Epithelial cell of proximal tubule (primary cell): ENCODE data around the gene C1orf21. TPM values are rescaled to one million over a fixed set of nuclear protein-coding genes. Genes with fewer than 3 reads are reported as not detected.

Experiments
- DNase-seq: peaks from one replicate; pipeline ENCODE4 v3.0.0-alpha.2; 2011; ENCODE audit warnings: low read depth
- H3K4me3 ChIP-seq: 2 replicates; pipeline ENCODE4 v1.5.1; 2011; ENCODE audit warnings: low read depth, mild to moderate bottlenecking, low read length
- total RNA-seq: library from RNA; depleted of rRNA; stranded (reverse); fragments of >200 nt; gene quantifications from 2 replicates; pipeline ENCODE4 v1.2.3, GENCODE V29; 2015
- TF ChIP-seq, protein P1 (sequence below): conservative IDR thresholded peaks from 2 replicates; pipeline ENCODE4 v1.5.1; 2012; ENCODE audit warnings: low read depth, mild to moderate bottlenecking, low read length

Gene C1orf21
- total RNA-seq, 1 donor from 2014 or later = 2.3 TPM

DNA sequence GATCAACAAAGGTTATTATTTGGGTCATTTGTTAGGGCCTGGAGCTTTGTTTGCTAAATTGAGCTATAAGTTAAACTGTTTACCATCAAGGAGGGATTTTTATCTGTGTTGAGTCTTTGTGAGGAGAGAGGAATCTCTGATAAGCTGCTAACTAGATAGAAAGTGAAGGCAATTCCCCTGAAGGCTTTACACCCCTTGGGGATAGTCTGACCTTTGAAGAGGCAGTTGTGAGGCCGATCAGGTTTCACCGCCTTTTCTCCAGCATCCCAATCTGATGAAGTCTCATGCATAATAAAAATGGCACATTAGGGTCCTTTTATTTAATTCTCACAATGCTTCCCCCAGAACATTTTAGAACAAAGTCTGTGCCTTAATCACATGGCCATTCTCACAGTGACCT is 21.8 kb downstream of the C1orf21 start:
- H3K4me3 ChIP-seq = no peak overlapping the region
- TF ChIP-seq, protein P1, sequence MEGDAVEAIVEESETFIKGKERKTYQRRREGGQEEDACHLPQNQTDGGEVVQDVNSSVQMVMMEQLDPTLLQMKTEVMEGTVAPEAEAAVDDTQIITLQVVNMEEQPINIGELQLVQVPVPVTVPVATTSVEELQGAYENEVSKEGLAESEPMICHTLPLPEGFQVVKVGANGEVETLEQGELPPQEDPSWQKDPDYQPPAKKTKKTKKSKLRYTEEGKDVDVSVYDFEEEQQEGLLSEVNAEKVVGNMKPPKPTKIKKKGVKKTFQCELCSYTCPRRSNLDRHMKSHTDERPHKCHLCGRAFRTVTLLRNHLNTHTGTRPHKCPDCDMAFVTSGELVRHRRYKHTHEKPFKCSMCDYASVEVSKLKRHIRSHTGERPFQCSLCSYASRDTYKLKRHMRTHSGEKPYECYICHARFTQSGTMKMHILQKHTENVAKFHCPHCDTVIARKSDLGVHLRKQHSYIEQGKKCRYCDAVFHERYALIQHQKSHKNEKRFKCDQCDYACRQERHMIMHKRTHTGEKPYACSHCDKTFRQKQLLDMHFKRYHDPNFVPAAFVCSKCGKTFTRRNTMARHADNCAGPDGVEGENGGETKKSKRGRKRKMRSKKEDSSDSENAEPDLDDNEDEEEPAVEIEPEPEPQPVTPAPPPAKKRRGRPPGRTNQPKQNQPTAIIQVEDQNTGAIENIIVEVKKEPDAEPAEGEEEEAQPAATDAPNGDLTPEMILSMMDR = no peak
- DNase-seq = no peak

DNA sequence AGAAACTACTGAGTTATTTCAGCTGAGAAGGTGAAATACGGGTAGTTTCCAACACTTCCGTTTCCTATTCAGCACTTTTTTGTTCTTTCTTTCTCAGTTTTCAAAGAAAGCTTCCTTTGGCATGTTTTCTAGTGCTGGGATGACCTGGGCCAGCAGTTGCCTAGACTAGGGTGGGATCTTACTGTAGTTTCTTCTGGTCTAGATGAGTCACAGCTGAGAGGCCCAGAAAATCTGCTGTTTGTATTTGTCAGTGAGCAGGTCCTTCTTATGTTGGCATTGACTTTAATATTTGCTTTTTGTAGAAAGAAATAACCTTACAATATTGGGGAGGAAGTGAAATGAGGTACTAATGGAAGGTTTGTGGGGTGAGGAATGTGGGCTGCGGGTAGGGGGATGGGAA is 22.2 kb downstream of the C1orf21 start:
- no peak overlapping the region for H3K4me3 ChIP-seq
- TF ChIP-seq, protein P1 = no peak
- no peak for DNase-seq

DNA sequence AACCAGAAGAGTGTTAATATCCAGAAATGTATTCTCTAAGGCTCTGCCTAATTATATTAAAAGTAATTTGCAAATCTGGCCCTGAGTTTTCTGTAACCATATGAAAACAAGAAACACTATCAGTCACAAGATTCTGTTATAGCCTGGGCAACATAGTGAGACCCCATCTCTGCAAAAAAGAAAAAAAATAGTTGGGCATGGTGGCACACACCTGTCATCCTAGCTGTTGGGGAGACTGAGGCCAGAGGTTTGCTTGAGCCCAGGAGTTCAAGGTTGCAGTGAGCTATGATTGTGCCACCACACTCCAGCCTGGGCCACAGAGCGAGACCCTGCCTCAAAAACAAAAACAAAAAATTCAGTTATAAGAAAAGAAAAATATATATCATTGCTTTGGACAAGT is 25.6 kb downstream of the C1orf21 start:
- DNase-seq = no peak
- TF ChIP-seq, protein P1 = no peak
- H3K4me3 ChIP-seq = no peak overlapping the region

DNA sequence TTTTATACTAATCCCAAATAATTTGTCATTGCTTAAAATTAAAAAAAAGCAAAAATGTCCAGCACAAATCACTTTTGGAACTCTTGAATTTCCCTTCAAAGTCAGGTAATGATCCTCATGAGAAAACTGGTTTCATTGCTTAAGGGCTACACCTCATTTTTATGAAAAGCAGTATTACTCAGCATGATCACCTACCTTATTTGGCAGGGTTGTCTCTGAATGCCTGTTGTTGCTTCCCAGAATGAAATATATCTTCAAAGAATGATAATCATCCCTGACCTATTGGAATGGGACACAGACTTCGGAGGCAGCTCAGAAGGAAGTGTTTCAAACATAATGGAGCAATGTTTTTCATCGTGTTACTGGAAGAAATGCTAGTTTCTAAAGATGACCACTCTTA is 29.7 kb downstream of the C1orf21 start:
- TF ChIP-seq, protein P1 = no peak
- DNase-seq = no peak
- H3K4me3 ChIP-seq = no peak overlapping the region

DNA sequence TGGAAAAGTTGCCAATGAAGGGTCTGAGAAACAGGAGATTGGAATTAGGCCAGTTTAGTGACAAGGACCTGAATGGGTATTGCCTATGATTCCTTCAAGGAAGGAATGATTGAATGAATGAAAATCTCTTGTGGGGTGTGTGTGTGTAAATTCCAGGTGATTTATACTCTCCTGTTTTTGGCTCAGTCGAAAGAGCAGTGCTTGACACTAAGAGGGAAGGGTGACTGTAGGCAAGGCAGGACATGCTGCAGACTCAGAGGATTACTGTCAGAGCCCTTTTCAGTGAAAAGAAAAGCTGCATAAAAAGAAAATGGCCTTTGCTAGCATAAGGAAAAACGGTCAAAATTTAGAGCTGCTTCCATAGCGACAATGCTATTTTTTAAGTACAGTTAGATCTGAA is 30.1 kb downstream of the C1orf21 start:
- TF ChIP-seq, protein P1 = no peak
- no peak for DNase-seq
- H3K4me3 ChIP-seq = no peak overlapping the region

DNA sequence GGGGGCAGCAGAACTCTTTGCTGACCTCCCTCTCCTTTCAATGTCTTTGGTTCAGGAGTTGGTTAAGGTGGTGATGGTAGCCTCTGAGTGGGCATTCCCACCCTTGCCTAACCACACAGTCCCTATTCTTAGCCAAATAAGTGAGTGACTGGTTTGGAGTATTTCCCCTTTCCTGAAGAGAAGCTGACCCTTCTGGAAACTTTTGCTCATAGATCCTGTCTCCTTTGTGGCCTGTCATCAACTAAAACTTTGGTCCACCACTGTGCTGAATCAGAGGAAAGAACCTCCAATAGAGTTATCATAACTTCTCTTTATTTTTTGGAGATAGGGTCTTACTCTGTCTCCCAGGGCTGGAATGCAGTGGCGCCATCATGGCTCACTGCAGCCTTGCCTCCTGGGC is 31.1 kb downstream of the C1orf21 start:
- DNase-seq = no peak
- H3K4me3 ChIP-seq = no peak overlapping the region
- TF ChIP-seq, protein P1 = no peak

DNA sequence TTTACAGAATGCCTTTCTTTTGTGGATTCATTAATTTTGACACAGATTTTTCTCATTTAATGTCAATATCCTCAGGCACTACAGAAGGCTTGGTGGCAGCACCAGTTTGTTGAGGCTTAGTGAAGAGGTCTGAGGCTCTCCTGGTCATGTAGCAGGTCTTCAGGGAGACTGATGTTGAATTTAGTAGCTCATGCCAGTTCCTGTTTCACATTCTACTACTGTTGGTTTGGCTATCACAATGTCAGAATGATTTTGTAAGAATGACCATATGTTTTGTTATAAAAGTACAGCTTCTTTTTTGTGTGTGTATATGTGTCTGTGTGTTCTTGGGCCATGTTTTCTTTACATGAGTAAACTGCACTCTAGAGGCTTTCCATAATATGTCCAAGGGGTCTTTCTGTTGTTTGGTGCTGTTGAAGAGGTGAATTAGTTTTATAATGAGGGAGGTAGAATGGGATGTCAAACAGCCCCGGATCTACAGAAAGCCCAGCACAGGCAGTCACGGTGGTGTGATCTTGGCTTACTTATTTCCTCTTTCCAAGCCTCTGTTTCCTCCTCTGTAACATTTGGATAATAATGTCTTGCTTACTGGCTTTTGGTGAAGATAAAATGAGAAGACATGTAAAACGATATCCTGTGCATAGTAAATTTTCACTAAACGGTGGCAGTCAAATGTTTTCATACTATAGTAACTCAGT is 32.0 kb downstream of the C1orf21 start:
- DNase-seq = no peak
- TF ChIP-seq, protein P1 = no peak
- no peak overlapping the region for H3K4me3 ChIP-seq
